PC-9 (cell line): ENCODE measurements around the gene VCAN. TPM values are rescaled to one million over a fixed set of nuclear protein-coding genes. Genes with fewer than 3 reads are reported as not detected.

Source experiments
- BruUV-seq: library from RNA; stranded (reverse); fragments of 400-500 nt; replicated peaks from 2 replicates; lab custom pipeline; 2021; lab: Mats Ljungman, UMichigan
- CTCF ChIA-PET: fragments of 300-600 bp; sonication (Branson Sonifier 250); formaldehyde crosslinking; loops from one replicate; lab custom pipeline; 2022; ENCODE audit warnings: antibody characterized with exemption; lab: Charles Lee
- POLR2A ChIA-PET: fragments of 300-600 bp; sonication (Branson Sonifier 250); formaldehyde crosslinking; loops from one replicate; lab custom pipeline; 2022; ENCODE audit warnings: antibody characterized with exemption; ENCODE audit not compliant: unreplicated experiment; lab: Charles Lee
- DNase-seq, 2 experiments: peaks; one replicate each; pipeline versions ENCODE4 v3.0.0 to v3.0.0-alpha.2; 2015 to 2022; ENCODE audit warnings: mixed read lengths in 1 of 2
- H2AFZ ChIP-seq: fragments of 200-600 bp; sonication (generic); 2 replicates; pipeline ENCODE4 v1.8.1; 2017; ENCODE audit warnings: antibody characterized with exemption
- H3F3A ChIP-seq: fragments of 200-600 bp; sonication (generic); 2 replicates; pipeline ENCODE4 v1.8.1; 2017; ENCODE audit warnings: antibody characterized with exemption, mild to moderate bottlenecking, low read depth; ENCODE audit not compliant: insufficient read depth
- H3K27ac ChIP-seq: fragments of 200-600 bp; sonication (generic); 2 replicates; pipeline ENCODE4 v1.6.1; 2016; ENCODE audit warnings: mixed run types
- H3K27me3 ChIP-seq: fragments of 200-600 bp; sonication (generic); 2 replicates; pipeline ENCODE4 v1.6.1; 2016; ENCODE audit warnings: low read depth, mixed run types; ENCODE audit not compliant: insufficient read depth
- H3K36me3 ChIP-seq: fragments of 200-600 bp; sonication (generic); 2 replicates; pipeline ENCODE4 v1.6.1; 2016; ENCODE audit warnings: low read depth, mixed run types
- H3K4me1 ChIP-seq: fragments of 200-600 bp; sonication (generic); replicated peaks from 2 replicates; pipeline ENCODE4 v1.6.1; 2016; ENCODE audit warnings: mixed run types; ENCODE audit not compliant: insufficient read depth
- H3K4me2 ChIP-seq: fragments of 200-600 bp; sonication (generic); 2 replicates; pipeline ENCODE4 v1.6.1; 2017; ENCODE audit warnings: mixed run types
- H3K4me3 ChIP-seq: fragments of 200-600 bp; sonication (generic); 2 replicates; pipeline ENCODE4 v1.6.1; 2016; ENCODE audit warnings: mixed run types
- H3K79me2 ChIP-seq: fragments of 200-600 bp; sonication (generic); 2 replicates; pipeline ENCODE4 v1.6.1; 2017; ENCODE audit warnings: low read depth, mixed run types
- H3K9me2 ChIP-seq: fragments of 200-600 bp; sonication (generic); 2 replicates; pipeline ENCODE4 v1.8.1; 2017; ENCODE audit warnings: mild to moderate bottlenecking; ENCODE audit not compliant: insufficient read depth
- H3K9me3 ChIP-seq: fragments of 200-600 bp; sonication (generic); 2 replicates; pipeline ENCODE4 v1.8.1; 2016; ENCODE audit warnings: low read depth; ENCODE audit not compliant: insufficient read depth
- H4K20me1 ChIP-seq: fragments of 200-600 bp; sonication (generic); 2 replicates; pipeline ENCODE4 v1.8.1; 2017; ENCODE audit not compliant: insufficient read depth
- EZH2 ChIP-seq: fragments of 200-600 bp; sonication (generic); IDR thresholded peaks from 2 replicates; pipeline ENCODE4 v1.8.0; 2017; ENCODE audit warnings: antibody characterized with exemption, low read depth
- intact Hi-C: fragments of 100-400 bp; cut with micrococcal nuclease; formaldehyde crosslinking; loops from one replicate; pipeline ENCODE4 v1.10.0; 2022; ENCODE audit not compliant: unreplicated experiment
- total RNA-seq: library from RNA; stranded (reverse); gene quantifications from 2 replicates; pipeline ENCODE4 v1.2.3, GENCODE V29; 2021
- TF ChIP-seq, protein P1 (sequence below): fragments of 200-600 bp; sonication (generic); conservative IDR thresholded peaks from 2 replicates; pipeline ENCODE4 v1.6.1; 2017; ENCODE audit warnings: mixed run types, antibody characterized with exemption, mild to moderate bottlenecking, moderate library complexity

VCAN gene
- total RNA-seq, 1 experiment from 2014 or later = 0.28 TPM

DNA sequence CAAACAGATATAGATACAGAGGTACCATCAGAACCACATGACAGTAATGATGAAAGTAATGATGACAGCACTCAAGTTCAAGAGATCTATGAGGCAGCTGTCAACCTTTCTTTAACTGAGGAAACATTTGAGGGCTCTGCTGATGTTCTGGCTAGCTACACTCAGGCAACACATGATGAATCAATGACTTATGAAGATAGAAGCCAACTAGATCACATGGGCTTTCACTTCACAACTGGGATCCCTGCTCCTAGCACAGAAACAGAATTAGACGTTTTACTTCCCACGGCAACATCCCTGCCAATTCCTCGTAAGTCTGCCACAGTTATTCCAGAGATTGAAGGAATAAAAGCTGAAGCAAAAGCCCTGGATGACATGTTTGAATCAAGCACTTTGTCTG lies 69.2 kb downstream of the VCAN start:
- Histone ChIP-seq H3K36me3 (no peaks in the 10 kb centered on the region), H3K9me3 (no peaks in the 10 kb centered on the region), H3K4me2 (no peak overlapping the region), H3K27ac (no peak overlapping the region), H3K9me2 (no peaks in the 10 kb centered on the region), H3F3A (no peaks in the 10 kb centered on the region), H3K27me3 (peaks cover 30% of the 10 kb centered on the region), H3K79me2 (no peaks in the 10 kb centered on the region), H2AFZ (no peak overlapping the region), H4K20me1 (no peaks in the 10 kb centered on the region), H3K4me3 (no peak overlapping the region), H3K4me1 (no peaks in the 10 kb centered on the region)
- intact Hi-C loops = no loop called here
- no TSS peak for BruUV-seq
- POLR2A ChIA-PET = no interaction called here
- TF ChIP-seq, protein P1, sequence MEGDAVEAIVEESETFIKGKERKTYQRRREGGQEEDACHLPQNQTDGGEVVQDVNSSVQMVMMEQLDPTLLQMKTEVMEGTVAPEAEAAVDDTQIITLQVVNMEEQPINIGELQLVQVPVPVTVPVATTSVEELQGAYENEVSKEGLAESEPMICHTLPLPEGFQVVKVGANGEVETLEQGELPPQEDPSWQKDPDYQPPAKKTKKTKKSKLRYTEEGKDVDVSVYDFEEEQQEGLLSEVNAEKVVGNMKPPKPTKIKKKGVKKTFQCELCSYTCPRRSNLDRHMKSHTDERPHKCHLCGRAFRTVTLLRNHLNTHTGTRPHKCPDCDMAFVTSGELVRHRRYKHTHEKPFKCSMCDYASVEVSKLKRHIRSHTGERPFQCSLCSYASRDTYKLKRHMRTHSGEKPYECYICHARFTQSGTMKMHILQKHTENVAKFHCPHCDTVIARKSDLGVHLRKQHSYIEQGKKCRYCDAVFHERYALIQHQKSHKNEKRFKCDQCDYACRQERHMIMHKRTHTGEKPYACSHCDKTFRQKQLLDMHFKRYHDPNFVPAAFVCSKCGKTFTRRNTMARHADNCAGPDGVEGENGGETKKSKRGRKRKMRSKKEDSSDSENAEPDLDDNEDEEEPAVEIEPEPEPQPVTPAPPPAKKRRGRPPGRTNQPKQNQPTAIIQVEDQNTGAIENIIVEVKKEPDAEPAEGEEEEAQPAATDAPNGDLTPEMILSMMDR = no peak
- TF ChIP-seq EZH2 = no peak
- CTCF ChIA-PET = no interaction called here
- DNase-seq = no peak

DNA sequence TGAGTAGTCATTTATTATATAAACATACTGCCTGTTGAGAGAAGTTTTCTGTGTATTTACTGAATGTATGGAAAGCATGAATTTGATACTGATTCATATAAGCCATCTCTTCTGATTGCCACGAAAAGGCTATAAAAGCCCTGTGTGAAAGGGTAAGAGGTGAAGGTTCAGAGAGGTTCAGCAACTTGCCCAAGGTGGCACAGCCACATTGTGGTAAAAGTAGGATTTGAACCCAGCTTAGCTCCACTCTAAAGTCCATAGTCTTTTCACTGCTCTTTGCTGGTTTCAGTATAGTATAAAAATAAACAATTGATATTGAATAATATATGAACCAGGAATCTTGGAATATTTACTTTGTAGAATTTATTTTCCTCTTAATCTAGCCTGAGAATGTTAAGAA lies 71.3 kb downstream of the VCAN start:
- Histone ChIP-seq H3K9me3 (no peaks in the 10 kb centered on the region), H3K9me2 (no peaks in the 10 kb centered on the region), H3K27me3 (peaks cover 28% of the 10 kb centered on the region), H3K4me3 (no peak overlapping the region), H3K79me2 (no peaks in the 10 kb centered on the region), H3K36me3 (no peaks in the 10 kb centered on the region), H3K4me1 (no peaks in the 10 kb centered on the region), H2AFZ (no peak overlapping the region), H4K20me1 (no peaks in the 10 kb centered on the region), H3K27ac (no peak overlapping the region), H3F3A (no peaks in the 10 kb centered on the region), H3K4me2 (no peak overlapping the region)
- no peak for TF ChIP-seq EZH2
- TF ChIP-seq, protein P1 = no peak
- no peak for DNase-seq
- POLR2A ChIA-PET = no interaction called here
- CTCF ChIA-PET = no interaction called here
- intact Hi-C loops = no loop called here
- BruUV-seq = no TSS peak

DNA sequence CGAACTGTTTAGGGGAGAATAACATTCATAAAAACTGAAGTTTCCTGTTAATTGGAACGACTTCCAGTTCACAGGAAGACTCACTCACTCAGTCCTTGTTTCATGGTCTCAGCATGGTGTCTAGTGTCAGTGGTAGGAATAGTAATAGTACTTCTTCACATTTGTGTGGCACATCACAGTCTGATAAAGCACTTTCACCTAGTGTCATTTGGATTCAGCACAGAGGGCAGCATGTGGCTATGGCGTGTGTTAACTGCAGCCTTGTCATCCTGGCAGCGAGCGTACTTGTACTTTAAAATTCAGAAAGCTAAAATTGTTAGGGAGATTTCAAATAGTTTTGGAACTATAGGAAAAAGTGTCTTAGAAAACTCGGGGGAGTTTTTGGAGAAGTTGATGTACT lies 72.4 kb downstream of the VCAN start:
- Histone ChIP-seq H3K4me2 (no peak overlapping the region), H3K27ac (no peak overlapping the region), H4K20me1 (no peaks in the 10 kb centered on the region), H3K79me2 (no peaks in the 10 kb centered on the region), H3K9me2 (no peaks in the 10 kb centered on the region), H3K4me3 (no peak overlapping the region), H3K9me3 (no peaks in the 10 kb centered on the region), H3K4me1 (no peaks in the 10 kb centered on the region), H3F3A (no peaks in the 10 kb centered on the region), H3K36me3 (no peaks in the 10 kb centered on the region), H3K27me3 (peaks cover 19% of the 10 kb centered on the region; the same call in 1 of the 2 replicates), H2AFZ (no peak overlapping the region)
- POLR2A ChIA-PET = no interaction called here
- TF ChIP-seq, protein P1 = no peak
- no peak for TF ChIP-seq EZH2
- CTCF ChIA-PET = no interaction called here
- DNase-seq = no peak
- no TSS peak for BruUV-seq
- intact Hi-C loops = no loop called here
